HG02840 (cell line): Measurements from ENCODE around the gene KRT9.
"Not testable (repeated sequence)": the region's sequence is repeated elsewhere in the genome, so short reads cannot be mapped to it uniquely, and the experiment has no call there.

ENCODE experiments used
- ATAC-seq: cut with Tn5 transposase; IDR thresholded peaks from one replicate; pipeline ENCODE4 v1.9.1; 2021; ENCODE audit warnings: mild to moderate bottlenecking, moderate library complexity, moderate number of reproducible peaks; ENCODE audit not compliant: unreplicated experiment, low FRiP score

The KRT9 gene, protein sequence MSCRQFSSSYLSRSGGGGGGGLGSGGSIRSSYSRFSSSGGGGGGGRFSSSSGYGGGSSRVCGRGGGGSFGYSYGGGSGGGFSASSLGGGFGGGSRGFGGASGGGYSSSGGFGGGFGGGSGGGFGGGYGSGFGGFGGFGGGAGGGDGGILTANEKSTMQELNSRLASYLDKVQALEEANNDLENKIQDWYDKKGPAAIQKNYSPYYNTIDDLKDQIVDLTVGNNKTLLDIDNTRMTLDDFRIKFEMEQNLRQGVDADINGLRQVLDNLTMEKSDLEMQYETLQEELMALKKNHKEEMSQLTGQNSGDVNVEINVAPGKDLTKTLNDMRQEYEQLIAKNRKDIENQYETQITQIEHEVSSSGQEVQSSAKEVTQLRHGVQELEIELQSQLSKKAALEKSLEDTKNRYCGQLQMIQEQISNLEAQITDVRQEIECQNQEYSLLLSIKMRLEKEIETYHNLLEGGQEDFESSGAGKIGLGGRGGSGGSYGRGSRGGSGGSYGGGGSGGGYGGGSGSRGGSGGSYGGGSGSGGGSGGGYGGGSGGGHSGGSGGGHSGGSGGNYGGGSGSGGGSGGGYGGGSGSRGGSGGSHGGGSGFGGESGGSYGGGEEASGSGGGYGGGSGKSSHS

DNA sequence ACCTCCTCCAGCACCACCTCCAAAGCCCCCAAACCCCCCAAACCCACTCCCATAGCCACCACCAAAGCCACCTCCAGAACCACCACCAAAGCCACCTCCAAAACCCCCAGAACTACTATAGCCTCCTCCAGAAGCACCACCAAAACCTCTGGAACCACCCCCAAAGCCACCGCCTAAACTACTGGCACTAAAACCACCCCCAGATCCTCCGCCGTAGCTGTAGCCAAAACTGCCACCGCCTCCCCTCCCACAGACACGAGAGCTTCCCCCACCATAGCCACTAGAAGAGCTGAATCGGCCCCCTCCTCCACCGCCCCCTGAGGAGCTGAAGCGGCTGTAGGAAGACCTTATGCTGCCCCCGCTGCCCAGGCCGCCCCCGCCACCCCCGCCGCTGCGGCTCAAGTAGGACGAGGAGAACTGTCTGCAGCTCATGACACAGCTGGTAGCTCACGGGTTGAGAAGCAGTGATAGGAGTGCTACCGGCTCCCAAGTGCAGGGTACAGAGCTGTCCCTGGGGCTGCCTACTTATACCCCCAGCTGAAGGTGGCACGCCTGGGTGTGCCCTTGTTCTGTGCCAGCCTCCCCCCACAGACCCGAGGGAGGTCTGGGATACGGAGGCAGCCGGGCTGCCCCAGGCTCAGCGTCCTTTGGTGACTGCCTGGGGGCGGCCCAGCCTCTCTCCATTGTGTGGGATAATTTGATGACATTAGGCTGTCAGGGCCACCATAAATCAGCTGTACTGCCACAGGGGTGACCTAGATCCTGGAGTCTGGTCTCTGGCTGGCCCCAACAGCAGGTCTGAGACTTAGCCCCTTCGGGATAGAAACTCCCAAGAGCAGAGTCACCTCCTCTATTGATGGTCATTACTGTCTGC is at the start of gene KRT9:
Gene KRT9, minus strand, starts transcription at position 499 of the 874 bp plus-strand sequence. Its CDS starts 67 bp downstream, at position 432.
- no peak for ATAC-seq

DNA sequence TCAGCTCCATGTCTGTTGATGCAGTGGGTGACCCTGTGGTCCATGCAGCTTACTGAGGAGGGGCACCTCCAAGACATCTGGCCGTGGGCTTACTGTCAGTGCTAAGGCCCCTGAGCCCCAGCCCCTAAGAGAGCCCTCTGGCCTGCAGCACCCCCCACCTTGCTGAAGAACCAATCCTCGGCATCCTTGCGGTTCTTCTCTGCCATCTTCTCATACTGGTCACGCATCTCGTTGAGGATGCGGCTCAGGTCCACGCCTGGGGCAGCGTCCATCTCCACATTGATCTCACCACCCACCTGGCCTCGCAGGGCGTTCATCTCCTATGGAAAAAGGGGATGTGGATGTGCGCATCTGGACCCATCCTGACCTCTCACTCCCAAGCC is 49.6 kb upstream of the KRT9 start:
- ATAC-seq: not testable (repeated sequence)

DNA sequence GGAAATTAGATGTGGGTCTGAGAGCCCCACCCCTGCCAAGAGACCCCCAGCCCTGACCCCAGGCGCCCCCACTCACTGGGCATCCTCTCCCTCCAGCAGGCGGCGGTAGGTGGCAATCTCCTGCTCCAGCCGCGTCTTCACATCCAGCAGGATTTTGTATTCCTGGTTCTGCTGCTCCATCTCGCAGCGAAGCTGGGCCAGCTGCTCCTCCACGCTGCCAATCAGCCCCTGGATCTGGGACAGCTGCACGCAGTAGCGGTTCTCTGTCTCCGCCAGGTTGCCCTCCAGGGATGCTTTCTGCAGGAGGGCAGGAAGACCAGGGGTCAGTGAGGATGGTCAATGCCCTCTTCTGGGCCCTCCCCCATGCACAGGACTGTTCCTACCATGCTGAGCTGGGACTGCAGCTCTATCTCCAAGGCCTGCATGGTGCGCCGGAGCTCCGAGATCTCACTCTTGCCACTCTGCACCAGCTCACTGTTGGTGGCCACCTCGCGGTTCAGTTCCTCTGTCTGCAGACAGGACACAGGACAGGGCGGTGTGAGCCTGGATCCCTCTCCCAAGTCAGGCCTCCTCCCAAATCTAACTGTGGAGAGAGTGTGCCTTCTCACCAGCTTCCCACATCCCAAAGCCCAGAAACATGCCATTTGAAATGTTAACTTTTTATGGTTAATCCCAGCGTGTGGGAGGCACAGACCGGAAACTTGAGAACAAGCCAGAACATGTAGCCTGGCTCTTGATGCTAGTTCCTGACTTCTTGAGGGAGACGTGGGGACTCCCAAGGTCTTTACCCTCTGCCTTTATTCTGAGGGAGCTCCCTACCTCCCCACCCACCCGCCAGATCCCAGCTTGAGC is 49.0 kb upstream of the KRT9 start:
- no peak for ATAC-seq

DNA sequence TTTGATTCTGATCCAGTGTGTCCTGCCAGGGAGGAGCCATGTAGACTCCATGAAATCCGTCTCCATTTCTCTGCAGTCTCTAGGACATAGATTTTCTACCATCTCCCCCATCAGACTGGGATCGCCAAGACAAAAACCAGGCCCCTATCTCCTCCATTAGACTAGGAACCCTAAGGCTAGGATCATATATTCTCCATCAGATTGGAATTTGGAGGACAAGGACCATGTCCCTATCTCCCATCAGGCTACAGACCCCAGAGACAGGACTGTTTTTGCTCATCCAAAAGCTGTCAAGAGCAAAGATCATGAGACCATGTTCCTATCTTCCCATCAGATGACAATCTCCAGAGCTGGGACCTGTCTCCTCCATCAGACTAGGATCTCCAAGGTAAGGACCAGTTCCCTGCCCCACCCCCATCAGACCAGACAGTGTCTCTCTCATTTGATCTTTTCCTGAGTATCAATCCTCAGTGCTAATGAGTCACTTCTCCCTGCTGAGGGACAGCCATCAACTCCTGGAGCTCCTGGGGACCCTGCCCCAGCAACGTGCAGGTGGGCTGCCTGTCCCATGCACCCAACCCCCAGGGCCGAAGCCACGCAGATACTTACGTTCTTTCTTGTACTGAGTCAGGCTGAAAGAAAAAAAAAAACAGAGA is 48.2 kb upstream of the KRT9 start:
- not testable (repeated sequence) for ATAC-seq

DNA sequence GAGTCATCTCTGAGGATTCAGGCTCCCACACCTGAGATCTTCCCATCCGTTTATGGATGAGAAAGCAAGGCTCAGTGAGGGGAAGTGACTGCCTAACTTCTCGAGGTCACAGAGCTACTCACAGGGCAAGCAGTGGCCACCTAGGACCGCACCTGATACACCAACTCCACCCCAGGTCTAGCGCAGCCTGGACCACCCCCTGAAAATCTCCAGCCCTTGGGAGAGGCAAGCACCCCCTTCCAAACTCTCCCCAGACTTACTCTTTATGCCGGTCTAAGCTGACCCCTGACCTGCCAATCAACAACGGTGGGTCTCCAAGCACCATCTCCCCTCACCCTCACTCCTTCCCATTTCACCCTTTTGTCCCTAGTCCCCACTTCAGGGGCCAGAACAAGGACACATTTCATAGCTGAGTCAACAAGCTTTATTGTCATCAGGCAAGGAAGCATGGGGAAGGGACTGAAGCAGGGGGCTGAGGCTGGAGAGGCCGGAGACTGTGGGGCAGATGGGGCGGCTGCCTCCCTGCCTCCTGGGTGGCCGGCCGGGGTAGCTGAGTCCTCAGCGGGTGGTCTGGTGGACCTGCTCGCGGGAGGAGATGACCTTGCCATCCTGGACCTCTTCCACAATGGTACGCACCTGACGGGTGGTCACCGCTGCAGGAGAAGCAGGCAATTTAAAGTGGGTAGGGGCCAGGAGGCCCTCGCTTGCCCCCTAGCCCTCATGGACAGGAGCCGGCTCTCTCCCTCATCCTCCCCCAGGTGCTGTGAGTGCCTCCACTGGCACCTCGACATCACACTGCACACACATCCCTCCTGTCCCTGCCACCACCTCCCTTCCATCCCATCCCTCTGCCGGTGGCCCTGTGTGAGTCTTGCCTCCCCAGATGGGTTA is 47.4 kb upstream of the KRT9 start:
- ATAC-seq: no peak

DNA sequence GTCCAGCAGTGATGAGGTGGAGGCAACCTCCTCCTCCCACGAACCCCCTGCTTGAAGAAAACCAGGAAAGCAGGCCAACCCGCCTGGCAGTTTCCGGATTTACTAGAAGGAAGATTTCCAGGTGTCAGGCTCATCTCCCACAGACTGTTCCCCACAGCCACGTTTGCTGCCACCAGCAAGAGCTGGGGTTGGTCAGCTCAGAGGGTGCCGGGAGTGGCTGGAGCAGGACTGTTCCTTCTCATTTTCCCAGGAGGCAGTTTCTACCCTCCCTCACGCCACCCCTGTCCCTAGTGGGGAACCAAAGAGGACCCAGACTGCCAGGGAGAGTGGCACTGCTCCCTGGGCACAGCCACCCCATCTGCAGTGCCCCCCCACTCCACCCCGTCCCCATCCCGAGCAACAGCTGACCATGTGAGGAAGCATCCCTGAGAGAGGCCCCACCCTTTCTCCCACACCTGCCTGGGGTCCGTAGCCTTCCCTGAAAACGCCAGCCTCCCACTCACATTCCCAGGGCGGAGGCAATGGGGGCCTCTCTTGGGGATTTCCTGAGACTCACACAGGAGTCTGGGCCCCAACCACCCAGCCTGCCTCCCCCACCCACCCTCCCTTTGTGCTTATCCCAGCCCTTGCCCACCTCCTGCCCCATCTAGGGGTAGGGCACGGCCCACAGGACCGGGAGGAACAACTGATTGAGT is 46.6 kb upstream of the KRT9 start:
- no peak for ATAC-seq

DNA sequence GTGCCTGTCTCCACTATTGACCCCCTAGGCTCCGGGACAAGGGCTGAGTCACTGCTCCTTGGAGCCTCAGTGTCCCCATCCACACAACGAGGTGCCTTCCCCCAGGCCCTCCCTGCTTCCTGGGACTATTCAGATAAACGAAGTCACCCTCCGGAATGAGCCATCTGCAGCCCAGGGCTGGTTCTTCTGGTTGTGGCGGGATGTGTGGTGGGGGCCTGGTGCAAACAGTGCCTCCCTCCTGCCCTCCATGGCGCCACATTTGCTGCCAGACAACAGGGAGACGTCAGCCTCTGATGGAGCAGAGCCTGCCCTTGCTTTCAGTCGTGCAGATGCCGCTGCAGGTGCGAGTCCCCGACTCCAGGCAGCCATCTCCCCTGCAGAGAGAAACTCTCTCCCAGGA is 45.8 kb upstream of the KRT9 start:
- ATAC-seq: no peak

DNA sequence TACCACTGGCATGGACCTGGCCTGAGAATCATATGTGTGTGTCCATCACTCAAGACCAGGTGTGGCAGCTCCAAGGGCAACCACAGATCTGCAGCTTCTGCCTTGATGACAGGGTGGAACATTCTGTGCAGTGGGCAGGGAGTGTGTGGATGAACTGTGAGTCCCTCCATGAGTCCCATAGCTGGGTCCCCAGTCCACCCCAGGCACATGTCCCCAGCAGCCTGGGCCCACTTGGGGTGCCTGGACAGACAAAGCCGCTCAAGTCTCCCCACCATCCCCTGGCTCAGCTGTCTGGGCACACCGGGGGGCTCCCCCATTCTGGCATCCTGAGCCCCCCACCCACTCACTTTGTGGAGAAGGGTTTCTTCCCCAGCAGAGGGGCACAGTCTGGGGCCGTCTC is 45.3 kb upstream of the KRT9 start:
- no peak for ATAC-seq

DNA sequence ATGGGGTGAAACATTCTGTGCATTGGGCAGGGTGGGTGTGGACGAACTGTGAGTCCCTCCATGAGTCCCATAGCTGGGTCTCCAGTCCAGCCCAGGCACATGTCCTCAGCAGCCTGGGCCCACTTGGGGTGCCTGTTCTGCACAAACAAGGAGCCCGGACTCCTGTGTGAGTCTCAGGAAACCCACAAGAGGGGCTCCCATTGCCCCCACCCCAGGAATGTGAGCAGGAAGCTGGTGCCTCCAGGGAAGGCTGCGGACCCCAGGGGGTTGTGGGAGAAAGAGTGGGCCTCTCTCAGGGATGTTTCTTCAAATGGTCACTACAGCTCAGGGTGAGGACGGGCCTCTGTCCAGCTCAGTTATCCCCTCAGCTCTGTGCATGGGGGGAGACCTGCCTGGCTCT is 44.6 kb upstream of the KRT9 start:
- ATAC-seq: not testable (repeated sequence)

DNA sequence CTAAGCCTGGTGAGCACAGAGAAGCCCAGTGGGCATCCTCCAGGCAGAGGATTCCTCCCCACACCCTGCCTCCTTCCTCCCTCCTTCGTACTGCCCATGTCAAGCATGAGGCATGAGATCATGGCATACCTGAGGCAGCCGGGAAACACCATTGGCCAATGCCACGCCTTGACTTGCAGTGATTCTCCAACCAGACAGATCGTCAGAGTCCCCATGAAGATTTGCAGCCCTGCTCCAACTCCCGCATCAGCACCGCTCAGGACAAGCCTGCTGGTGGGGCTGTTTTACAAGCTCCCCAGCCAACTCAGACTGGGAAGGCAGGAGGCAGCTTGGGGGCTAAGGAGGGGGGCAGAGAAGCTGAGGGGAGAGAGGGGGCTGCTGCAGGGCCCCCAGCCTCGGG is 43.6 kb upstream of the KRT9 start:
- ATAC-seq: no peak

DNA sequence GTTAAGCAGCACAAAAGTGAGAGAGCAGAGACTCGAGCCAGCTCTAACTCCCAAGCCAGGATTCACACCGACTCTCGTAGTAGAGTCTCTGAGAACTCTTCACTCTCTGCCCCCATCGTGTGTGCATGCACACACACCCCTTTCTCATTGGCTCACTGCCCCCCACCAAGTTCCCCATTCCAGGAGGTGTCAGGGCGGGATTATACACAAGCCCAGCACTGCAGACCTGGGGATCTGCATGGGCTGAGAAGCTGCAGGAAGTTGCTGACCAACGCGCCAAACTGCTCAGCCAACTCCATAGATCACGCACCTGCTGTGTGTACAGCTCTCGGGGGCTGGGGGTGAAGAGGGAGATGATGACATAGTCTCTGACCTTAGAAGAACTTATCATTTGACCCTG is 42.9 kb upstream of the KRT9 start:
- ATAC-seq: not testable (repeated sequence)

DNA sequence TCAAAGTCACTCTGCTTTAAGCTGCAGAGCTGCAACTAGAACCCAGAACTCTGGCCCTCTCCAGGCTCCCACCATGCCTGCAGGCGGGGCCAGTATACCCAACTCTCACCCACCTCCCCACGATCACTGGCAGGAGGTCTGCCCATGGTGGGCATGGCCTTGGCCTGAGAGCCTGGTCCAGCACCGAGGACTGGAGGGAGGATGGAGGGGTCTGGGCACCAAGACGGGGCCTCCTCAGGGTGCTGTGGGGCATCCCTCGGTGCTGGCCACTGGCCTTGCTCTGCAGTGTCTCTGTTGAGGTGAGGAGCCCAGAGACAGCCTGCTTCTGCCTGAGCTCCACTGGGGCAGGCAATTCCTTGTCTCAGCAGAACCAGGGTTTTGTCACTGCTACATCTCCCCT is 42.2 kb upstream of the KRT9 start:
- ATAC-seq: no peak

DNA sequence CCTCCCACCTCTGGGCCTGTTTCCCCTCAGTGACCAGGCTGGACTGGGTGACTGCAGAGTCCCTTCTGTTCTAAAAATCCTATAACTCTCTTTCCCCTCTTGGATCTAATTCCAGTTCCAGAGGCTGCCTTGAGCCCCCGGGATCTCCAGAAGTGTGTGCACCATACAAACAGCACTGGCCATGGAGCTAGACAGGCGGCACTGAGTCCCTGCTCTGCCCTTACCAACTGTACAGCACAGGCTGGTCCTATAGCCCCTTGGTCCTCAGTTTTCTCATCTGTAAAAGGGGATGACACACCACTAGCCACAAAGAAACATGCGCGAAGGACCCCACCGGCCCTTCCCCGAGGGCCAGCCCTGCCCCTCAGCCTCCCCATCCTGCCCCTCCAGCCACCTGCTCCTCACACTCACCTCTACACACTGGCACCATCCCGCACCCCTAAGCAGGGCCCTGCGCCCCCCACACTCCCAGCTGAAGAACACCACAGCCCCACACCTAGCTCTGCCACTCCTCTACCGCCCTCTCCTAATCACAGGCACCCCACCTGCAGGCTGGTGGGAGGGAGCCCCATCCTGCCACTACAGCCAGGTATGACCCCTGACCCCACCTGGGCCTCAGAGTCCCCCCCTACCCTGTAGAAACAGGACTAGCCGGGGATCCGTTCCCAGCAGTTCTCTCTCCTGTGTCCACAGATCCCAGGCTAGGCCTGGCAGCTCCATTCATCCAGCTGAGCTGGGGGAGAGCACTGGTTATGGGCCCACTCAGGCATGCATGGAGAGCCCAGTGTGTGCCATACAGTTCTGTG is 41.6 kb upstream of the KRT9 start:
- no peak for ATAC-seq

DNA sequence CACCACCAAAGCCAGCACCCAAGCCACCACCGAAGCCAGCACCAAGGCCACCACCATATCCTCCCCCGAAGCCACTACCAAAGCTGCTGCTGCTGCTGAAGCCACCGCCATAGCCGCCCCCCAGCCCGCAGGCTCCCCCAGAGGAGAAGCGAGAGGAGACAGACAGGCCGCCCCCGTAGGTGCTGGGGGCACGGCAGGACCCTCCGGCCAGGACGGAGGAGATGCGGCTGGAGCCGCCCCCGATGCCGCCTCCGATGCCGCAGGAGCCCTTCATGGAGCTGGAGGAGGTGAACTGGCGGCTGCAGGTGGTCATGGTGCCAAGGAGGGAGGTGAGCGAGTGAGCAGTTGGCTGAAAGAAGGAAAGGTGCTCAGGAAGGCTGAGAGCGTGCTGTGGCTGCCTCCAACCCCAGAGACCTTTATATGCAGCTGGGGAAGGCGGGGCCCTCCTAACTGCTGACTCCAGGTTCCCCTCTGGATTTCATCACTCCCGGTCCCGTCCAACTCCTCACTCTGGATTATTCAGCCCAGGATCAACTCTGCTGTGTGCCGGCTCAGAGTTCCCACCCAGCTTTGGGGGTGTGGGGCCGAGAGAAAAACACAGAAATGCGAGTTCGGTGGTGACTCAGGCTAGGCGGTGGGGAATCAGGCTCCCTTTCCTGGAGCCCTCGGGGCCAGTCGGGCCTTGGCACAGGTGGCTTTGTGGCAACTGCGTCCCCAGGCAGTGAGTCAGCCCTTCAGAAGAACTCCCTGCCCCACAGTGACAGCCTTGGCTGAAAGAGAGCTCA is 40.7 kb upstream of the KRT9 start, which contains the start of gene KRT16:
Gene KRT16, minus strand, starts transcription at position 392 of the 785 bp plus-strand sequence. Its CDS starts 79 bp downstream, at position 313.
- ATAC-seq: not testable (repeated sequence)

DNA sequence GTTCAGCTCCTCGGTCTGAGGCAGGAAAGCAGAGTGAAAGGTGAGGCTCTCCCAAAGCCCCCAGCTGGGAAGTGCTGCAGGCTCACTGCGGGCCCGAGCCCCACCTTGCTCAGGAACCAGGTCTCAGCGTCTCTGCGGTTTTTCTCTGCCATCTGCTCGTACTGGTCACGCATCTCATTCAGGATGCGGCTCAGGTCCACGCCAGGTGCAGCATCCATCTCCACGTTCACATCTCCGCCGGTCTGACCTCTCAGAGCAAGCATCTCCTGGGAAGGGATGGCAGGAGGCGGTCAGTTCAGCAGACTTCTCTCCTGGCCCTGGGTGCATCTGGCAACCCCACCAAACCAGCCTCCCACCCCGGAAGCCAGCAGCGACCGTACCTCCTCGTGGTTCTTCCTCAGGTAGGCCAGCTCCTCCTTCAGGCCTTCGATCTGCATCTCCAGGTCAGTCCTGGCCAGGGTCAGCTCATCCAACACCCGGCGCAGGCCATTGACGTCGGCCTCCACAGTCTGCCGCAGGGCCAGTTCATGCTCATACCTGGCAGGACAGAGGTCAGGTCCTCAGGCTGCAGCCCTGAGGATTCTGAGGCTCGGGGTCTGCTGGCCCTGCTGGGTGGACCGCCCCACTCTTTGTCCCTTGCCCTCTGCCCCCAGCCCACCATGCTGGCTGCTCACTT is 39.2 kb upstream of the KRT9 start:
- no peak for ATAC-seq

DNA sequence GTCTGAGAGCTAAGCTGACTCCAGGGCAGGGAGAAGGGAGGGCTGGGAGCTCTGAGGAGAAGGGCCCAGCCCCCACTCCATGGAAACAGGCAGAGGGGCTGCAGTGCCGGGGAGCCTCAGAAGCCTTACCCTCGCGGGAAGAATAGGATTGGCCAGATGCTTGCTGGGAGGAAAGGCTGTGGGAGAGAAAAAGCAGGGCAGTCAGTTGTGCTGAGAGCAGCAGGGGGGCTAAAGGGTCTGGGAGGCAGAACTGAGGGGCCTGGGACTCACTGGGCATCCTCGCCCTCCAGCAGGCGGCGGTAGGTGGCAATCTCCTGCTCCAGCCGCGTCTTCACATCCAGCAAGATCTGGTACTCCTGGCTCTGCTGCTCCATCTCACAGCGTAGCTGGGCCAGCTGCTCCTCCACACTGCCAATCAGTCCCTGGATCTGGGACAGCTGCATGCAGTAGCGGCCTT is 38.2 kb upstream of the KRT9 start:
- ATAC-seq: not testable (repeated sequence)
